HG02798 (cell line): ENCODE data around the gene STAM.
"Not testable (repeated sequence)": the region's sequence is repeated elsewhere in the genome, so short reads cannot be mapped to it uniquely, and the experiment has no call there.

Experiments
- ATAC-seq: cut with Tn5 transposase; IDR thresholded peaks from one replicate; pipeline ENCODE4 v1.9.1; 2021; ENCODE audit warnings: mild to moderate bottlenecking; ENCODE audit not compliant: unreplicated experiment, poor library complexity

STAM gene

GRCh38 chr10:17716161-17716560 lies 72.2 kb downstream of the STAM start:
- ATAC-seq, result no peak

- ATAC-seq, result not testable (repeated sequence)
Observed at GRCh38 chr10:17722317-17723014, 78.5 kb downstream of the STAM start.

- no peak for ATAC-seq
Observed at GRCh38 chr10:17725703-17726102, 81.8 kb downstream of the STAM start.

GRCh38 chr10:17729630-17730029 lies 85.7 kb downstream of the STAM start:
- ATAC-seq, result no peak

GRCh38 chr10:17730667-17731066 lies 86.7 kb downstream of the STAM start:
- ATAC-seq, result no peak

GRCh38 chr10:17731331-17732020 lies 87.5 kb downstream of the STAM start:
- no peak for ATAC-seq

GRCh38 chr10:17733620-17734019 lies 89.7 kb downstream of the STAM start:
- no peak for ATAC-seq

GRCh38 chr10:17734432-17735080 lies 90.6 kb downstream of the STAM start:
- no peak for ATAC-seq

- no peak for ATAC-seq
Observed at GRCh38 chr10:17735166-17735941, 91.4 kb downstream of the STAM start.

- no peak for ATAC-seq
Observed at GRCh38 chr10:17736223-17736622, 92.3 kb downstream of the STAM start.

GRCh38 chr10:17737027-17737965 lies 93.3 kb downstream of the STAM start:
- no peak for ATAC-seq

- no peak for ATAC-seq
Observed at GRCh38 chr10:17740668-17741067, 96.7 kb downstream of the STAM start.

- ATAC-seq, result no peak
Observed at GRCh38 chr10:17742918-17743317, 99.0 kb downstream of the STAM start.

GRCh38 chr10:17743437-17743836 lies 99.5 kb downstream of the STAM start:
- no peak for ATAC-seq

GRCh38 chr10:17744341-17744861 lies 100.5 kb downstream of the STAM start:
- ATAC-seq, result no peak

GRCh38 chr10:17747883-17748550 lies 104.1 kb downstream of the STAM start:
- ATAC-seq, result no peak

- no peak for ATAC-seq
Observed at GRCh38 chr10:17749890-17750289, 105.9 kb downstream of the STAM start.

- ATAC-seq, result no peak
Observed at GRCh38 chr10:17751781-17752445, 108.0 kb downstream of the STAM start, which contains the start of gene TMEM236. TMEM236 (plus strand) TSS chr10:17752201; CDS start chr10:17752296, 95 bp downstream.
